Activated CD4-positive, alpha-beta memory T cell treated with anti-CD3 and anti-CD28 coated beads, Interleukin-2, amount 10 ng/mL, durations not matched to agents 7 days and 5 days (primary cell): ENCODE measurements around the gene CLDN24. TPM values are rescaled to one million over a fixed set of nuclear protein-coding genes. Genes with fewer than 3 reads are reported as not detected.

ENCODE experiments used
- CTCF ChIA-PET: fragments of 350-600 bp; sonication (Branson Sonifier 250); formaldehyde crosslinking; loops from one replicate; lab custom pipeline; 2021; ENCODE audit warnings: antibody characterized with exemption, inconsistent platforms; lab: Charles Lee
- POLR2A ChIA-PET: fragments of 350-600 bp; sonication (Branson Sonifier 250); formaldehyde crosslinking; loops from one replicate; lab custom pipeline; 2021; ENCODE audit warnings: antibody characterized with exemption; lab: Charles Lee
- DNase-seq: peaks from one replicate; pipeline ENCODE4 v3.0.0-alpha.2; 2020
- H3K27ac Mint-ChIP-seq: one replicate; pipeline ENCODE4 v1.8.0; 2021; ENCODE audit warnings: mild to moderate bottlenecking, mixed read lengths
- H3K27me3 Mint-ChIP-seq: one replicate; pipeline ENCODE4 v1.8.0; 2021; ENCODE audit warnings: mixed read lengths
- H3K36me3 Mint-ChIP-seq: one replicate; pipeline ENCODE4 v1.8.0; 2021; ENCODE audit warnings: low read depth, mixed read lengths
- H3K4me1 Mint-ChIP-seq: one replicate; pipeline ENCODE4 v1.8.0; 2021; ENCODE audit warnings: mixed read lengths
- H3K4me3 Mint-ChIP-seq: one replicate; pipeline ENCODE4 v1.8.0; 2021; ENCODE audit warnings: mild to moderate bottlenecking, mixed read lengths
- H3K9me3 Mint-ChIP-seq: one replicate; pipeline ENCODE4 v1.8.0; 2021; ENCODE audit warnings: mixed read lengths
- total RNA-seq, 2 experiments: library from RNA; stranded (reverse); gene quantifications; one replicate each; pipeline ENCODE4 v1.2.3, GENCODE V29; 2021

Gene CLDN24
- total RNA-seq, 2 experiments from 2014 or later: not detected

- DNase-seq: no peak
- no peaks in the 10 kb centered on the region for H3K4me1 Mint-ChIP-seq
- CTCF ChIA-PET: no interaction called here
- H3K36me3 Mint-ChIP-seq: no peaks in the 10 kb centered on the region
- H3K27ac Mint-ChIP-seq: no peak overlapping the region
- no peak overlapping the region for H3K4me3 Mint-ChIP-seq
- H3K9me3 Mint-ChIP-seq: no peaks in the 10 kb centered on the region
- no peaks in the 10 kb centered on the region for H3K27me3 Mint-ChIP-seq
- POLR2A ChIA-PET: no interaction called here
These were observed 37.3 kb downstream of the CLDN24 start for GRCh38 chr4:183284965-183285364.

- H3K4me3 Mint-ChIP-seq: no peak overlapping the region
- ChIA-PET POLR2A (no interaction called here), CTCF (no interaction called here)
- no peak overlapping the region for H3K27ac Mint-ChIP-seq
- DNase-seq: no peak
- no peaks in the 10 kb centered on the region for H3K27me3 Mint-ChIP-seq
- no peaks in the 10 kb centered on the region for H3K36me3 Mint-ChIP-seq
- H3K4me1 Mint-ChIP-seq: no peaks in the 10 kb centered on the region
- H3K9me3 Mint-ChIP-seq: no peaks in the 10 kb centered on the region
These were observed 37.9 kb downstream of the CLDN24 start for GRCh38 chr4:183284258-183284785.

GRCh38 chr4:183276106-183276505 is 46.1 kb downstream of the CLDN24 start:
- Mint-ChIP-seq H3K4me3 (no peak overlapping the region), H3K27me3 (no peaks in the 10 kb centered on the region), H3K9me3 (peaks cover 5% of the 10 kb centered on the region), H3K4me1 (no peaks in the 10 kb centered on the region), H3K36me3 (no peaks in the 10 kb centered on the region), H3K27ac (no peak overlapping the region)
- ChIA-PET CTCF (interaction anchor here (0.9 kb wide), 1 partner anchor 14 kb away, joined by 3 read pairs; no protein-coding TSS in a partner anchor), POLR2A (no interaction called here)
- DNase-seq: no peak

GRCh38 chr4:183272384-183272783 is 49.8 kb downstream of the CLDN24 start:
- ChIA-PET CTCF (no interaction called here), POLR2A (no interaction called here)
- Mint-ChIP-seq H3K36me3 (no peaks in the 10 kb centered on the region), H3K27me3 (no peaks in the 10 kb centered on the region), H3K4me3 (no peak overlapping the region), H3K9me3 (peaks cover 5% of the 10 kb centered on the region), H3K27ac (no peak overlapping the region), H3K4me1 (no peaks in the 10 kb centered on the region)
- no peak for DNase-seq

Other genes starting within 250 kb of the CLDN24 start
- under 1 TPM; 0.23 to 0.28 TPM for gene WWC2, start 223.2 kb downstream of the CLDN24 start, total RNA-seq
- gene CLDN22, start 2.1 kb downstream of the CLDN24 start, total RNA-seq: not detected
- gene CDKN2AIP, start 122.2 kb upstream of the CLDN24 start, total RNA-seq: 10 to 100 TPM; 30.5 to 30.9 TPM
- gene ING2, start 182.6 kb upstream of the CLDN24 start, total RNA-seq: 10 to 100 TPM; 12.8 to 13.3 TPM